NCI-H446 (cell line): ENCODE data around the gene MROH8.

Experiments used
- DNase-seq, 2 experiments: peaks; one replicate each; lab custom pipeline; 2025; lab: John Stamatoyannopoulos, UW

MROH8 gene

DNA sequence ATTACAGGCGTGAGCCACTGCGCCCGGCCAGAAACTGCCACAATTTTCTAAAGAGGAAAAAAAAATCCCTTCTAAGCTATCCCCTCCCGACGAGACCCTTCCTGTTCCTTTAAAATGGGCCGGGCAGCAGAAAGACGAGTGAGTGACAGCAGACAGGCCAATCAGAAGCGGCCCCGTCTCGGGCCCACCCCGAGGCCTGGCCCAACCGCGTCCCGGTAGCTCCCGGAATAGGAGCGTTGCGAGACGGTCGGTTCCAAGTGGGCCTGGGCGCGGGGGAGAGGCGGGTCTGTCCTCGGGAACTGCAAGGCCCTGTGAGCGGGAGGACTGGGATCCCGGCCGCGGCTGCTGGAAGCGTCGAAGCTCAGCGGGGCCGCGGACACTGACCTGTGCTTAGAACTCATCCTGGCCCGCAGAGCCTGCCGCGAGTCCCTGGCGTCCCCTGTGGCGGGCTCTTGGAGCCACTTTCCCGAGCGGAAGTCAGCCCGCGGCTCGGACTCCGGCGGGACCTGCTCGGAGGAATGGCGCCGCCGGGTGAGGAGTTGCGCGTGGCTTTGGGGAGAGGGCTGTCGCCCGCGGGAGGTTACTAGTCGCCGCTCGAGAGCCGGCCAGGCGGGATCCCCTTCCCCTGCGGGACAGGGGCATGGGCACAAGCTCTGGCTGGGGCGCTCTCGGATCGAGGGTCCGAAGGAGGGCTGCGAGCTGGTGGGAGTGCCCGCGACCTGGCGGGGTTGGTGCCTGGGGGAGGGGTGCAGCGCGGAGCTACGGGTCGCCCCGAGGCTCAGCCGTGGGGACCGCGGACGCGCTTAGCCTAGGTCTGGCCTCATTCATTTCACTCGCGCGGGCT, at the start of gene MROH8, which contains the start of gene RPN2:
Gene MROH8, minus strand, starts transcription at position 710 of the 844 bp plus-strand sequence.
Gene RPN2, plus strand, starts transcription at position 492 of the 844 bp plus-strand sequence. Its CDS starts 27 bp downstream, at position 519.
- peak; percentile 94 to 98 for DNase-seq

DNA sequence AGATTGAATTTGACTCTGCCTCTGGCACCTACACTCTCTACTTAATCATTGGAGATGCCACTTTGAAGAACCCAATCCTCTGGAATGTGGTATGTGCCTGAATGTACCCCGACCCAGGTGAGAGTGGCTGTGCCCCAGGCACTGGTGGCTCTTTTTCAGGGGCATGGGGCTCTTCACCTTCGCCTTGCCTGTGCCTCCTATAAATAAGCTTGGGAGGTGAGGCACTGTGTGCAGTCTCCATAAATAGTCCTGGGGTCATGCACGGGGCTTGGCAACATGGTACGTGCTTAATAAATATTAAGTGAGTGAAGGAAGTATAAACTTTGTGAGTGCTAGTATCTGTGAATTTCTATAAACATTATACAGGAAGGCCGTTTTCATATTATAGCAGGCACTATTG, 49.3 kb upstream of the MROH8 start:
- no peak for DNase-seq

DNA sequence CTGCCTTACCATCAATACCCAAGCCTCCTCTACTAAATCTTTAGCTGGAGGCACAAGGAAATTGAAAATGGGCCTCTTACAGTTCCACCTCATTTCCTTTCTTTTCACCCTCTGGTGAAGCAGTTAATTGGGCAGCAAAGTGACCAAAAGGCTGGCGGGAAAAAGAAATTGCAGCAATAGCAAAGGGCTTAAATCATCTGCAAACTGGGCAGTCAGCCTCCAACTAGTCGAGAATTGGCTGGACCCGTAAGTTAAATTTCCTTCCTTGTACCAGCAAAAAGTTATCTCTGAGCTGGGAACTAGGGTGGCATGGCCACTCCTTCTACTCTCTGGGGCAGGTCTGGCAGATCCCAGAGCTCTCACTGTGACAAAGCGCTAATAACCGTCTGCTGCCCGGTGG, 48.7 kb upstream of the MROH8 start:
- no peak for DNase-seq

DNA sequence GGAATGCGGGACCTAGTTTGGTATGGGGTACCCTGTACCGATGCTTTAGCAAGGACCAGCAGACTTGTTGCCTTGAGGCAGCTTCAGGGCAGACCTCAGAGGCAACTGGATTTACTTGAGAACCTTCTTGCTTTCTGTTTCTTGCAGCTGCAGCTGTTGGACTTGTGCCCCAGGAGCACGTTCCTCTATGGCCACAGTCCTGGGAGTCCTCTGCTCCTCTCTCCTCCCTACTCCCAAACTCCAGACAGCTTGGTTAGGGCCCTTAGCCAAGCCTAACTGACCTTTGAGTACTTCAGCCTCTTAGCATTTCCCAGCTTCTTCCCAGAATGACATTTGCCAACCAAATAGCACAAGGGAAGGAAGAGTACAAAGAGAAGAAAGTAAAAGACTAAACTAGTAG, 47.5 kb upstream of the MROH8 start:
- no peak for DNase-seq

DNA sequence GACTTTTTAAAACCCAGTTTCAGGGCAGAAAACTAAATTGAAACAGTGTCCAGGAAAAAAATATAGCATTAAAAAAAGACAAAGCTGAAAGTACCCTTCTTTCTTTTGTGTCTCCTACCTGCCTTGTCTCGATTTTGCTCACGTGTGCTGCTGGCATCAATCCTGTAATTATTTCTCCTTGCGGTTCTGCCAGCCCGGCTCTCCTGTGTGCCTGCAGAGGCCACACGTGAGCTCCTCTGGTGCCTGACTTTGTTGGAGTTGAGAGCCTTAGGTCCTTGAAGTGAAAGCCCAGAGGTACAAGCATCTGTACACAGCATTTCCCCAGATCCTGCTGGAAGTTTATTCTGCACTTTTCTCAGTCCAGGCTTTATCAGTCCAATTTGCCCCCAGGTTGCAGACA, 45.8 kb upstream of the MROH8 start:
- DNase-seq = no peak

DNA sequence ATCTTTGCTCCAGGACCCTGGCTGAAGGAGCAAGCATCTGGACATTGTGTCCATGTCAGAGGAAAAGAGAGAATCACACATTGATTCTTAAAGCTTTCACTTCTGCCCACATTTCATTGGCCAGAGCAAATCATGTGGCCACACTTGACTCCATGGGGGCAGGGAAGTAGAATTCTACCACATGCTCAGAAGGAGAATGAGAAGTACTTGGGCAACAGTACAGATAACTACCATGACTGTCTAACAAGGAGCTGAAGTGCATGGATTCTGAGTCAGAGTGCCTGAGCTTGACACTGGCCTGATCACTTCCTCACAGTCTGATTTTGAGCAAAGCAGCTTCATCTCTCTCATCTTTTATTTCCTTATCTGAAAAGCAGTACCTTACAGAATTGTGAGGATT, 43.7 kb upstream of the MROH8 start:
- no peak for DNase-seq

DNA sequence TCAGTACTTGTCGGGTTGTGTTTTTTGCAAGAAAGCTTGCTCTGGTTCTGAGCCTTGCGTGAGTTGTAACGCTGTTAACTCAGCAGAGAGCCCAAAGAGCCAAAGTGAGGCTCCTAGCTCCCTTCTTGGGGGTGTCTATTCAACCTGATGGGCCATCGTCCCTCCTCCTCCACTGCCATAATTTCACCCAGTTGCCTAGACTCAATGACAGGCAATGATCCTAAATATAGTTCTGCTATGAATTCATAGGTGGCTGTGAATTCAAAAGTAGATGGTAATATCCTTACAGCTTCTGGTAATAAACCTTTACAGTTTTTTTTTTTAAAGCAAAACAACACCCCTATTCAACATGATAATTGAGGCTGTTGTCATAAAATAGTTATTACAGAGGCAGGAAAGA, 42.7 kb upstream of the MROH8 start:
- DNase-seq = no peak

DNA sequence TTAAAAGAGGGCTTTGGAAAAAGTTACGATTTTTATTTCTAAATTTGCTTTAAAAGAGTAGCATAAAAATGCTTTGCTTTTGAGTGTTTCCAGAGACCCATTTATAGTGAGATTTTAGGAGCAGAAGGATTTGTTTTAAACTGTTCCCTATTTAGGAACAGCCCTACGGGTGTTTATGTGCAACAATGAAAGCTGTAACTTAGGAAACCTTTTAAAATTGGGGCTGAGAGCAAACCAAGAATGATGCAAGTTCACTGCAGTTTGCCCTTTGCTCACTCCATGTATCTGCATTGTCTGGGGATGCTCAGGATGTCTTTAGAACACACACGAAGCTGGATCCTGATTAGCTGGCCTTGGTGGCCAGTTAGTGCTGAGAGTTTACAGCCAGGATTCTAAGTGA, 41.4 kb upstream of the MROH8 start:
- DNase-seq = no peak

DNA sequence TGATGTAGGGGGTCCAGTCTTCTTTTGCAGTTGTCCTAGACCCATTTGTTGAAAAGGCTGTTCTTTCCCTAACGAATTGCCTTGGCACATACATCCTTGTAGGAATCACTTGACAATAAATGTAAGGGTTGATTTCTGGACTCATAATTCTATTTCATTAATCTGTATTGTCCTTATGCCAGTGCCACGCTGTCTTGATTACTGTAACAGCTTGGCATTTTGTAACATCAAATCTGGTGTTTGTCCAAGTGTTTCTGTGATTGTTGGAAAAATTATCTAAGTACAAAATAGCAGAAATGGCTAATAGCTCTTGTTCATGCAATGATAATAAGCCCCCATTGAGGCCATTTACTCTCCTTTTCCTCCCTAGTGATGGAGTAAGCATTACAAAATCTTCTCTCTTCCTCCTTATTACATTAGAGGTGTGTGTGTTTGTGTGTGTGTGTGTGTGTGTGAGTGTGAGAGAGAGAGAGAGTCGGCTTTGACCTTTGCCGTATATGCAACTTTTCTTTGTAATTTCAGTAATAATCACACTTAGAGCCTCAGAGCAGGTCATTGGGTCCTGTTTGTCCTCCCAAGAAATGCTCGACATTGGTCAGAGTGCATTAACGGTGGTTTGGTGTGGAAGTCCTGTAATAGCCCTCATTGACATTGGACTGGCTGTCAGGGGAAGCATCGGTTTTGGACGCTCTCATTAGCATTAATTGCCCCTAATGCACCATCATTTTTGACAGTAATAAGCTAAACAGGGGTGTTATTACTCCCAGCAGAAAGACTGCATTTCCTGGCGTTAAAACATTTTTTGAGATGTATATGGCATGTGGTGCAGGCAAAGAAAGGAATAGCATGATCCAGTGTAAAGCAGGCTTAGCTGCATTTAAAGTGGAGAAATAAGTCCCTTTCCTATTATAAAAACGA, 40.7 kb upstream of the MROH8 start:
- no peak for DNase-seq

DNA sequence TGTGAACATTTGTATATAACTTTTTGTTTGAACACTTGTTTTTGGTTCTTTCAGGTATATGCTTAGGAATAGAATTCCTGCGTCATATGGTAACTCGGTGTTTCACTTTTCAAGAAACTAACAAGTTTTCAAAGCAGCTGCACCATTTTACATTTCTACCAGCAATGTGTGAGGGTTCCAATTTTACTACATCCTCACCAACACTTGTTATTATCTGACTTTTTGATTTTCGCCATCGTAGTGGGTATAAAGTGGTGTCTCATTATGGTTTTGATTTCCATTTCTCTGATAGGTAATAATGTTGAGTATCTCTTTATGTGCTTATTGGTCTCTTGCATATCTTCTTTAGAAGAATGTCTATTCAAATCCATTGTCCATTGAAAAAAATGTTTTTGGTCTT, 39.6 kb upstream of the MROH8 start:
- no peak for DNase-seq

DNA sequence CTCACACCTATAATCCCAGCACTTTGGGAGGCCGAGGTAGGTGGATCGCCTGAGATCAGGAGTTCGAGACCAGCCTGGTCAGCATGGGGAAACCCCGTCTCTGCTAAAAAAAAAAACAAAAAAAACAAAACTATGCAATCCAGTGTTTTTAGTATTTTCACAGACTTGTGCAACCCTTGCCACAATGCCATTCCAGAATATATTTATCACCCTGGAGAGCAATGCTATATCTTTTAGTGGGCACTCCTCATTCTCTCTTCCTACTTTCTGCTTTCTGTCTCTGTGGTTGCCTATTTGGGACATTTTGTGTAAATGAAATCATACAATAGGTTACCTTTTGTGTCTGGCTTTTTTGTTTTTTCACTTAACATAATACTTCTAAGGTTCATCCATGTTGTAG, 39.1 kb upstream of the MROH8 start:
- DNase-seq = no peak

DNA sequence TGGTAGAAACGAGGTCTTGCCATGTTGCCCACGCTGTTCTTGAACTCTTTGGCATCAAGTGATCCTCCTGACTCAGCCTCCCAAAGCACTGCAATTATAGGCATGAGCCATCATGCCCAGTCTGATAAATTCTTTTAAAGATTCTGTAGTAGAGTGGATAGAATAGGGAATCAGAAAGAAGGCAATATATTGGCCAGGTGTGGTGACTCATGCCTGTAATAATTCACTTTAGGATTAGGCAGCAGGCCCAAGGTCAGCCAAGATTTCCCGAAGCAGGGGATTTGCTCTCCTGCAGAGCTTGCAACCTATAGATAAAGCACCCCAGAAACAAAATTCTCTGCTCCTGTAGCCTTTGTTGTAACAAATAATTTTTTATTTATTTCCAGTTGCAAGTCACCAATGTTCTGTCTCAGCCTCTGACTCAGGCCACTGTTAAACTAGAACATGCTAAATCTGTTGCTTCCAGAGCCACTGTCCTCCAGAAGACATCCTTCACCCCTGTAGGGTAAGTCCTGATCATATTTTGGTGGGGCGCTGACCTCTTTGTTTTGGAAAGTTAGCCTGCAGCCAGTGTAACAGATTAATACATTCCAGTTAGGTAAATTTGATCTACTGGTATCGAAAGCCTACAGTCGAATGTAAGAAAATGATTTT, 30.4 kb upstream of the MROH8 start:
- no peak for DNase-seq

DNA sequence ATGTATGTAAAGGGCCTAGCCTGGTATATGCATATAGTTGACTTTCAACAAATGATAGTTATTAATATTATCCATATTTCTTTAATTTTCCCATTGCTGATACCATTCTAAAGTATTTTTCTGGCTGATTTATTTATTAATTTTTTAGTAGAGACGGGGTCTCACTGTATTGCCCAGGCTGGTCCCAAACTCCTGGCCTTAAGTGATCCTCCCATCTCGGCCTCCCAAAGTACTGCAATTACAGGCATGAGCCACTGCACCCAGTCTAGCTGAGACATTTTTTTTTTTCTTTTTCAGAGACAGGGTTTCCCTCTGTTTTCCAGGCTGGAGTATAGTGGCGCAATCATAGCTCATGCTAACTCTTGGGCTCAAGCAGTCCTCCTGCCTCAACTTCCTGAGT, 29.8 kb upstream of the MROH8 start:
- DNase-seq = no peak

DNA sequence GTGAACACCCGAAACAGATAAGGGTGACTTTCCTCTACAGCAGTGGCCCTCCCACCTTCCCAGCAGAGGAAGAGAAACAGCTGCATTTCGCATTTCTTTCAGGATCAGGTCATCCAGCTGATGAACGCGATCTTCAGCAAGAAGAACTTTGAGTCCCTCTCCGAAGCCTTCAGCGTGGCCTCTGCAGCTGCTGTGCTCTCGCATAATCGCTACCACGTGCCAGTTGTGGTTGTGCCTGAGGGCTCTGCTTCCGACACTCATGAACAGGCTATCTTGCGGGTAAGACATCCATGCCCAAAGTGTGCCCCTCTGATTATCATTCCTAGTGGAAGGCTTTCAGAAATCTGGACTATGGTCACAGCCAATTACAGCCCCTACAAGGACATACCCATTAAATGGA, 27.8 kb upstream of the MROH8 start:
- DNase-seq = no peak

DNA sequence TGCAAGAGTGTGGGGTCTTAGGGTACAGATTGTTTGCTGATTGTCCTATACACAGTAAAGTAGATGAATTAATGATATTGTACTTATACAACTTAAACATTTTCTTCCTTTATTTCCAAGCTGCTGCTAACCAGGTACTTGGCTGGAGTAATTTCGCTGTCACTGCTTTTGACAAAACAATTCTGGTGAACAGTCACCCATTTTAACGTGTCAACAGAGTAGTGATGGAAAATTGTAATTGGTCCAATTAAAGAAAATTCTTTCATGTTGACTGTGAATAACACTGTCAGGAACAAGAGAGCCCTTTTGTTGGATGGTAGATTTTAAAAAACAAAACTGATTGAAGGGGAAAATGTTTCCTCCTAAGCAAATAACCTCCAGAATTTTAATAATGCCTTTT, 26.4 kb upstream of the MROH8 start:
- no peak for DNase-seq

DNA sequence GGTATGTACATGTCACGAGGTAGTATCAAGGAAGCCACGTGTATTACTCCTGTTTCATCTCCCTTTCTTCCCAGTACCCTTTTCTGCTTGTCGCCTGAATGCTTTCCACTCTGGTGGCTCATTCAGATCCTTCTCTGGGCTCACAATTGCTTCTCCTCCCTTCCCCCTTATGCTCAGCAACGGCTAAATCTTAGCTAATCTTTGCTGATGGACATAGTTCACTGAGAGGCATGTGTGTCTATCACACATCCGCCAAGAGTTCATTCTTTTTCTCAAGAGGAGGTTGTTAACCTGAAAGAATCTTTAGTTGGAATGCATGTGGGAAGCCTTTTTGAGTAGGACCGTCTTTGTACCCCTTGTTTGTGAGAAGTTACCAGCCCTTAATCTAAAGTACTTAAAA, 25.8 kb upstream of the MROH8 start:
- no peak for DNase-seq

DNA sequence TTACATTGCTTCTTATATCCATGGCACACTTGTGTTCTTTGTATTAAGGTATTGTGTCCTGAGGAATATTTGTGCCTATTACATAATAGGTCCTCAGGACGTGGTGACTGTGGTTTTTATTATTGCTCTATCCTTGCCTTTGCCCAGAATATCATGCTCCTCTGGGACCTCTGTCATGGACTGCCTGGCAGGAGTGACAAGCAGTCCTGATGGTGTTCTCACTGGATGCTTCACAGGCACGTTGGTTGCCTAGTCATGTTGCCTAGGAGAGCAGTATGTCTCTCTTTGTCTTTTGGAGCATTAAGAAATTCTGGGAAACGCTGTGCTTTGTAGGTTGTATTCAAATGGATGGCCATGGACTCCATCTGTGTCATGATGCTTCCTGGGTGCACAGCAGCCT, 24.7 kb upstream of the MROH8 start:
- DNase-seq = no peak

DNA sequence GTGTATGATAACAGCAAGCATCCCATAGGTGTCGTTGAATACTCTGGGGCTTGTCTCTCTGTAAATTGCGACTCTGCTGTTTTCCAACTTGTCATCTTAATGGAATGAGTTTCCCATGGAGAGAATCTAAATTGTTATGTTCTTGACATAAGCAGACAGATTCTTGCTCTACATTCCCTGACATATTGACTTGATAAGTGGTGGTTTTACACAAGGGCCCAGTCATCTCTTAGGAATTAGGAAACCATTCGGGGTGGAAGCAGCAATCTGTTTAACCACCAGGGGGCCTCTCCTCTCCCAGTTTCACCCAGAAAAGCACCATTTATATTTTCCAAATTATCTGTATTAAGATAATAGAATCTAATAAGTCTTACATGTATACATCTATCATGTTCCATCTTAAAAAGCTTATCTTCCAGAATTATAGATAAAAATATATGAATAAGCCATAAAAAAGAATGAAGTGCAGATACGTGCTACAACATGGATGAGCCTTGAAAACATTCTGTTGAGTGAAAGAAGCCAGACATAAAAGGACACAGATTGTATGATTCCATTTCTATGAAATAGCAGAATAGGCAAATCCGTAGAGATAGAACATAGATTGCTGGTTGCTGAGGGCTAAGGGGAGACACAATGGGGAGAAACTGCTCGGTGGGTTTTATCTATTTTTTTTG, 23.1 kb upstream of the MROH8 start:
- peak; percentile 17 to 49 for DNase-seq

DNA sequence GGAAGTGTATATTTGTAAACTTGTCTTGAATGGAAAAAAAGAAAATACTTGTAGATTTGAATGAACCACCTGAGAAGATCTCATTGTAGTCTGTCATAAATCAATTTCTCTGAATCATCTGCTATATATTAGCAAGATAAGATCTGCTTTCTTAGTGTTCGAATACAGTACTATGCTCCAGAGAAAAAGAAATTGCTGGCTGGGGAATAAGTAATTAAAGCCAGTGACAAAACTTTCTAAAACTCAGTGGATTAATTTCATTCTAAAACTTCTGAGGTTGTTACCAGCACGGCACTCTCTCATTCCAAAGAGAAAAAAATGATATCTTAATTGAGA, 22.4 kb upstream of the MROH8 start:
- no peak for DNase-seq

DNA sequence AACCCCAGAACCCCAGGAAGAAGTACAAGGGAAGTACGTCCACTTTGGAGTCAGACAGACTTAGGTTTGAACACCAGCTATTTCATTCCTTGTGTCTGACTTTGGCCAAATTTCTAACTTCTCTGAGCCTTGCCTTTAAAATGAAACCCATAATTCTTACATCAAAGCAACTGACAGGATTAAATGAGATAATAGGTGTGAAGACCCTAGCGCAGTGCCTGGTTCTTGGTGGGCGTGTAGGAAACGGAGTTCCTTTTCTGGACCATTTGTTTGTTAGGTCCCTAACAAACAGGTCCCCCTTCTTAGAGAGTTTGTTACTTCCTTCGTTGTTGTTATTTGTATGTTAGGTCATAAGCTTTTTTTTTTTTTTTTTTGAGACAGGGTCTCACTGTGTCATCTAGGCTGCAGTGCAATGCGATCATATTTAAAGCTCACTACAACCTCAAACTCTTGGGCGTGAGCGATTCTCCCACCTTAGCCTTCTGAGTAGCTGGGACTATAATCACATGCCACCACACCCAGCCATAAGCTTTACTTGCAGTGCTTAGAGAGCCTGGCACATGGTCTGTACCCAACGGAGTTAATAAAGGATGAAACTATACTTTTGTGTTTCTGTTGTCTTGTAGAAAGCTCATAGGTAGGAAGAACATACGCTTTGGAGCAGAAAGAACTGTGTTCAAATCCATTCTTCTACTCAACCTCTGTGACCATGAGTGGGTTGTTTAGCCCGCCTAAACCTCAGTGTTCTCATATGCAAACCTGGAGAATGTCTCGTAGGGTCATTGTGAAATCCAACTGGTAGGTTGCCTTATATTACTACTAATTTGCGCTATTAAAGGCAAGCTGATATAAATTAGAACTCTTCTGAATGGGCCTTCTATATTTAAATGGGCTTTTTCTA, 21.8 kb upstream of the MROH8 start:
- no peak for DNase-seq

DNA sequence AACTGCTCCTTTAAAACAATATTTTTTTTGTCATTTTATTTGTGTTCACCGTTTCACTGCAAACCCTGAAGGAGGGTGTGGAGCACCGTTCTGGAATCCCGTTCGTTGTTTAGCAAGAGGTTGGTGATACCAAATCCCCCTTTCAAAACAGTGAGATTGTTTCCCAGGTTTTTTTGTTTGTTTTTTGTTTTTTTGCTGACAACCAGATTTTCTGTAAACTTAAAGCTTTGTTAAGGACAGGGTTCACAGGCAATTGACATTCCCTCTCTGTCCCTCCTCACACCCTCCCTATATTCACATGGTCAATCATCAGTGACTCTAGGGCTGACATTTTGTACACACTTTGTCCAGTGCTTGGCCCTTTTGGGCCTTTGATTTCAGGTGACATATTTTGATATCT, 21.0 kb upstream of the MROH8 start:
- no peak for DNase-seq
